Activated CD8-positive, alpha-beta memory T cell treated with anti-CD3 and anti-CD28 coated beads, Interleukin-2, amount 50 U/mL, for 4 hours (primary cell): ENCODE results near the gene SGPP1.
"Not testable (repeated sequence)": the region's sequence is repeated elsewhere in the genome, so short reads cannot be mapped to it uniquely, and the experiment has no call there.

Experiments used
- DNase-seq: peaks from one replicate; pipeline ENCODE4 v3.0.0-alpha.2; 2020

SGPP1 gene

DNA sequence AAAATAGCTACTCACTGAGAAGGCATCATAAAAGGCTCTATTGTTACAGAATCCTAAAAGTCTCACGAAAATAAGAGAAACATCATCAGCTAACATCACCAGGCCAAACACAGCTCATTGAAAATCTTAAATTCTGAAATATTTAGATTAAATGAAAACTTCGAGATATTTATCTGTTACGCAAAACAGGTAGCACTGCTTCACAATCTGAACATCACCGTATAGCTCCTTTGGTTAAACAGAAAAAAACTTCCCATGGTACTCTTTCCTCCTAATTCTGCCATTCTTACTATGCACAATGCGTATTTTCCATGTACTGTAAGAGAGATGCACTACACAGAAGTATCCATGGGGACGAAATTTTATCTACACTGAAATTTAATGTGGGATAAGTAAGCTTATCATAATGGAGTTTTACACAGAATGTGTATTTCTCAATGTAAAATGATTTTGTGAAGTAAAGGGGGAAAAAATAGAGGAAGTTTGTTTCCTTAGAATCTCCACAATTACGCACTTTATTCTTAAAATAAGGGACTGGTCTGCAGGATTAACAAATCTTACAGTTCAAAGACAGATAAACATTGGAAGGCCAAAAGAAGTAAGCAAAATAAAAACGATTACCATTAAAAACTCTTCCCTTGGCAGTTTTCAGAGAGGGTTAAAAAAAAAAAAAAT lies 1.9 kb downstream of the SGPP1 start:
- DNase-seq = no peak

- no peak for DNase-seq
Measured at GRCh38 chr14:63717702-63718101, 10.2 kb downstream of the SGPP1 start.

DNA sequence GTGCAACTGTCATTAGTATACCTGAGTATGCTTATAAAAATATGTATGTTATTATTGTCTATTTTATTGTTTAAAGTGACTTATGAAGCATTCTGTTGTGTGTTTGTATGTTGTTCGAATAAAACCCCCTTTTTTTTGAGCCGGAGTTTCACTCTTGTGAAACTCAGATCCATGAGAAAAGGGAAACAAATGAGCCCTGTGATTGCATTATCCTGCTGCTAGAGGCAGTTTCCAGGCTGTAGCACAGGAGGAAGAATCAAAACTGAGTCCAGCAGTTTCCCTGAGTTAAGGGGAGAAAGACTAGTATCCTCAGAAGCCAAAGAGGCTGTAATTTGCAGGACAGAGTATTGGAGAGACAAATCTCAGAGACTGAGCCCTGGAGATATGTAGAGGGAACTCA lies 12.5 kb downstream of the SGPP1 start:
- no peak for DNase-seq

DNA sequence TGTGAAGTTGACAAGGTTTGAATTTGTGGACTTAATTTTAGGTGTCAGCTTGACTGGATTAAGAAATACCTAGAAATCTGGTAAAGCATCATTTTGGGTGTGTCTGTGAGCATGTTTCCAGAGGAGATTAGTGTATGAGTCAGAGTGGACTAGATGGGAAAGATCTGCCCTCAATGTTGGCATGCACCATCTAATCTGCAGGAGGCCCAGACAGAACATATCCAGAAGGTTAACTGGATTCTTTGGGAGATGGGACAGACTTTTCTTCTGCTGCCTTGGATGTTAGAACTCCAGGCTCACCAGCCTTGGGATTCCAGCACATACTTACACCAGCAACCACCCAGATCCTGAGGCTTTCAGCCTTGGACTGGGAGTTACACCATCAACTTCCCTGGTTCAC lies 14.1 kb downstream of the SGPP1 start:
- no peak for DNase-seq

- DNase-seq = no peak
Measured at GRCh38 chr14:63713058-63713457, 14.8 kb downstream of the SGPP1 start.

- no peak for DNase-seq
Measured at GRCh38 chr14:63712123-63712522, 15.7 kb downstream of the SGPP1 start.

DNA sequence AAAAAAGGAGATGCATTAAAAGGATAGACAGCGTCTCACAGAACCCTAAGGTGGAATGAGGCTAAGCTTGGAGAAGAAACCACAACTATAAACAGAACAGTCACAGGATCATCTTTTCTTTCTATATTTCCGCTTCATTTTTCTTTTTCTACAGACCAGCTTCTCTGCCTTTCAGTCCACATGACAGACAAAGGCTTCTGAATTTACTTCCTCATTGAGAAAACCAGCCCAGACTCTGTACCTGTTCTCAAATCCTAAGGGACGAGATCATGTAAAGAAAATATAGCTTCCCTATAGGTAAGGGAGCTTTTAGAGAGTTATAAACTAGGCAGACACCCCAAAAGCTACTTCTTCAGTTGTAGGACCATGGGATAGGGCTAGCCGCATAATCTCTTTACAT lies 17.4 kb downstream of the SGPP1 start:
- DNase-seq = no peak

DNA sequence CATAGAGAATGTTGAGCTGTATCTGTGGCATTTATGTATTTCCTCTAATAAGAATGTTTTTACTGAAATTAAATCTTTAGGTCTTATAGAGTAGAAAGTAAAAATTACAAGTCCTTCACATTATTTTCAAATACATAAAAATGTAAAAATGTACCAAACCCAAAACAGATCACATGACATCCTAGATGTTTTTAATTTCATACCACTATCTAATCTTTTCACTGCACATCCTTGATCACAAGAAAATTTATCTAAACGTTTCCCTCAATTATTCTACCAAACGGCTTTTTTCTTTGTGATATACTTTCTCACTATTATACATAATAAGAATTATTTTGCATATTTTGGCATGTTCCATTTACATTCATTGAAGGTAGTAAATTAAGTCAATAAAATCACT lies 18.3 kb downstream of the SGPP1 start:
- no peak for DNase-seq

DNA sequence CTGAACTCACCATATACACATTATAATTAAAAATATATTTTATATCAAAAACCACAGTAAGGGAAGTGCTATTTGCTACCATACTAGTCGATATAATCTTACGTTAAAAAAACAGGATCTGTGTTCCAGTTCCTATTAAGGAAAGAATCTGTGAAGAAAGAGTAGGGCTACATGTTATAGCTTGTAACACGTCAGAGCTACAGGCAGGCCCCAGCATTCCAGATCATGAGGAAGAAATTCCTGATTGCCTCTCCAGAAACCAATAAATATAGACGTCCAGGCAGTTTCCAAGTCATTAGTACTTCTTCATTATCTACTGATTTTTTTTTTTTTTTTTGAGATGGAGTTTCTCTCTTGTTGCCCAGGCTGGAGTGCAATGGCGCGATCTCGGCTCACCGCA lies 20.6 kb downstream of the SGPP1 start:
- no peak for DNase-seq

DNA sequence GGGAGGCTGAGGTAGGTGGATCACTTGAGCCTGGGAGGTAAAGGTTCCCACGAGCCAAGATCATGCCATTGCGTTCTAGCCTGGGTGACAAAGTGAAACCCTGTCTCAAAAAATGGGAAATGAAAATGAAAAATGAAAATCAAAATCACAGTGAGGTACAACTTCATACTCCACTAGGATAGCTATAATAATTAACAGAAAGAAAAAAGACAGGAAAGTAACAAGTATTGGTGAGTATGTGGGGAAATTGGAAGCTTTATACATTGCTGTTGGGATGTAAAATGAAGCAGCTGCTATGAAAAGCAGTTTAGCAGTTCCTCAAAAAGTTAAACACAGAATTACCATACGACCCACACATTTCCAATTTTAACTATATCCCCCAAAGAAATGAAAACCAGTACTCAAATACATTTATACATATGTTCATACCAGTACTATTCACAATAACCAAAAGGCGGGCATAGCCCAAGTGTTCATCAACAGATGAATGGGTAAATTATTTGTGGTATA lies 22.2 kb downstream of the SGPP1 start:
- DNase-seq = no peak

GRCh38 chr14:63702530-63702929 lies 25.3 kb downstream of the SGPP1 start:
- not testable (repeated sequence) for DNase-seq

- DNase-seq = no peak
Measured at GRCh38 chr14:63701606-63702299, 26.1 kb downstream of the SGPP1 start.

DNA sequence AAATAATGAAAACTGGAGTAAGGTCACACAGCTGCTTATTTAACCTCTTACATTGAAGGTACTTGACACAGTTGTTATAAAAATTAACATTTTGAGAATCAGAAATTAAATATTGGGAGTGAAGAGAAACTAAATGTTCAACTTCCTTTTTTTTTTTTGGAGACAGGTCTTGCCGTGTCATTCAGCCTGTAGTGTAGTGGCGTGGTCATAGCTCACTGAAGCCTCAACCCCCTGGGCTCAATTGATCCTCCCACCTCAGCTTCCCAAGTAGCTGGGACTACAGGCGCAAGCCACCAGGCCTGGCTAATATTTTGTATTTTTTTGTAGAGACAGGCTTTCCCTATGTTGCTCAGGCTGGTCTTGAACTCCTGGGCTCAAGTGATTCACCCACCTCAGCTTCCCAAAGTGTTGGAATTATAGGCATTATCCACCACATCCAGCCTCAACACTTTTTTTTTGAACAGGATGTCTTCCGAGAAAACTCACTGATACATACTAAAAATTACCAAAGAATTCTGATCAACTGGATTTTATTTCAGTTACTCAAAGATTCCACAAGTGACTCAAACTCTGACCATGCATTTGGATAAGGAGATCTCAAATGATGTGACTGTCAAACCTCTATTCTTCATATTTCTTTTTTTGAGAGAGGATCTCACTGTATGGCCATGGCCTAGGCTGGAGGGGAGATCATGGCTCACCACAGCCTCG lies 35.4 kb downstream of the SGPP1 start:
- DNase-seq = no peak

GRCh38 chr14:63689132-63689531 lies 38.7 kb downstream of the SGPP1 start:
- DNase-seq = no peak

DNA sequence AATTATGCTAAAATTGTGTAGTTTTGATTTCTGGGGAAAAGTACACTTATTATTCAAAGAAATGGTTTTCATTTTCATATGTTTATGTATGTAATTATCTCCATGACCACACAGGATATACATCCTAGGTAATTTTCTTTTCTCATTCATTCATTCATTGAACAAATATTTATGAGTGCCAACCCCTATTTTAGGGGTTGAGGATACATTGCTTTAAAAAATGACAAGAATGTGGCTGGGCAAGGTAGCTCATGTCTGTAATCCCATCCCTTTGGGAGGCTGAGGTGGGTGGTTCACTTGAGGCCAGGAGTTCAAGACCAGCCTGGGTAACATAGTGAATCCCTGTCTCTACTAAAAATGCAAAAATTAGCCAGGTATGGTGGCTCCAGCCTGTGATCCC lies 40.9 kb downstream of the SGPP1 start:
- DNase-seq = no peak

- no peak for DNase-seq
Measured at GRCh38 chr14:63685401-63685800, 42.5 kb downstream of the SGPP1 start.

DNA sequence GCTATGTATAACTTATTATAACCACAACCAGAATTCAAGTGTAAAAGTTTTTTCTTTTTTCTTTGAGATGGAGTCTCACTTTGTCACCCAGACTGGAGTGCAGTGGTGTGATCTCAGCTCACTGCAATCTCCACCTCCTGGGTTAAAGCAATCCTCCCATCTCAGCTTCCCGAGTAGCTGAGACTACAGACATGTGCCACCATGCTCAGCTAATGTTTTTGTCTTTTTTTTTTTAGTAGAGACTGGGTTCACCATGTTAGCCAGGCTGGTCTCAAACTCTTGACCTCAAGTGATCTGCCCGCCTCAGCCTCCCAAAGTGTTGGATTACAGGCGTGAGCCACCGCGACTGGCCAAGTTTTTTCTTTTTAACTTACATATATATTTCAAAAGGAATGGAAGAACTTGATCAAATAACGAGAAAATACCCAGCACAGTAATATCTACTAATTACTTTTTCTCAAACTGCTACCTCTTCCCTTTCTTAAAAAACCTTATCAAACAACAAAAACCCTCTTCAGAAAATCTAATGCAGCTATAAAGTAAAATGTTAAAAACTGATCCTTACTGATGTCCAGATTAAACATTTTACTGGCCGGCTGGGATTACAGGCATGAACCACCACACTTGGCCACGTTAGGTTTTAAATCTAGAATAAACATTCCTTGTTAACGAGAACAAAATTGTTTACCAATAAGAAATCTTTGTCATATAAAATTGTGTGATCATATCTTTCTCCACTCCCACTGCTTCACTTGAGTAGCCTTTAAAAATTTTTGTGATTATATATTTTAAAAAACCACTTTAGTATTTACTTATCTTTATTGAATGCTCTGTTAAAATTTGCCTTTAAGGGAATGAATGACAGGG lies 44.9 kb downstream of the SGPP1 start:
- DNase-seq = no peak

DNA sequence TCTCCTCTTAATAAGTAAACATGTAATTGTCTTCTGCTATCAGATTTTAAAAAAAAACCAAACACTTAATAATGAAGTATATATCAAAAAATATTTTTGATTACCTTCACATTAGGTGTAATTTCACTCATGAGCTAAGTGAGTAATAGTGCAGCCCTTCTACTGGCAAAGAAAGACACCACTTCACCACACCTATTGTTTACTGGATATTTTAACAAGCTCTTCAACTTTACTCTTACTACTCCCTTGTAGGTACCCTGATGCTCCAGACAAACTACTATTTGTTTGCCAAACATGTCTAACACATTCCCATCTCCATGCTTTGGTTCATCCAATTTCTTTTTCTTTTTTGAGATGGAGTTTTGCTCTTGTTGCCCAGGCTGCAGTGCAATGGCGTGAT lies 49.3 kb downstream of the SGPP1 start:
- DNase-seq = no peak

GRCh38 chr14:63677891-63678379 lies 49.9 kb downstream of the SGPP1 start:
- DNase-seq = no peak

GRCh38 chr14:63676615-63677014 lies 51.2 kb downstream of the SGPP1 start:
- DNase-seq = no peak

- DNase-seq = no peak
Measured at GRCh38 chr14:63673886-63674497, 53.9 kb downstream of the SGPP1 start.

DNA sequence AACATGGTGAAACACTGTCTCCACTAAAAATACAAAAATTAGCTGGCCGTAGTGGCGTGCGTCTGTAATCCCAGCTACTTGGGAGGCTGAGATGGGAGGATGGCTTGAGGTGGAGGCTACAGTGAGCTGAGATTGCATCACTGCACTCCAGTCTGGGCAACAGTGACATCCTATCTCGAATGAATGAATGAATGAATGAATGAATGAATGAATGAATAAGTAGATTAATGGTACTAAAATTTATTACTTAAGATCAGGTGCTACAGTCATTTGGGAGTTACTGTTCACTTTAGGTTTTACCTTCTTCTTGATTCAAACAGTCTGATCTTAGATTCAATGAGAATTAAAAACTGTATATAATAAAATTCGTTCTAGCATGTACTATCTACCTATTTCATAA lies 54.6 kb downstream of the SGPP1 start:
- DNase-seq = no peak
